ENCODE results near the gene MTA3.

- TF ChIP-seq CTCF (IDR thresholded peaks at IDR 0.05 in 8 of 11, conservative IDR thresholded peaks at IDR 0.05 in 3 of 11): no peak
- TF ChIP-seq POLR2A (IDR thresholded peaks at IDR 0.05): no peak
- TF ChIP-seq POLR2AphosphoS5 (IDR thresholded peaks at IDR 0.05): no peak
Measured at GRCh38 chr2:42754776-42755140, 186.3 kb downstream of the MTA3 start.
